Left lung (tissue), 10 donors: ENCODE data around the gene NID2. TPM values are rescaled to one million over a fixed set of nuclear protein-coding genes. Genes with fewer than 3 reads are reported as not detected.

Source experiments
- ATAC-seq: fragments of 200-7000 bp; cut with Tn5 transposase; one replicate; pipeline ENCODE4 v1.9.1; 2020; ENCODE audit warnings: moderate library complexity
- DNase-seq, 4 donors: peaks; one replicate each; pipeline ENCODE4 v3.0.0-alpha.2; 2013 to 2020
- H3K27ac ChIP-seq, 2 donors: fragments of 200-600 bp; sonication (generic) in 1 of 2; one replicate each; pipeline versions ENCODE4 v1.5.0 to v1.8.0; 2020 to 2021
- H3K27me3 ChIP-seq, 2 donors: fragments of 200-600 bp; sonication (generic) in 1 of 2; one replicate each; pipeline versions ENCODE4 v1.5.0 to v1.8.0; 2020 to 2021
- H3K36me3 ChIP-seq, 2 donors: fragments of 200-600 bp; sonication (generic) in 1 of 2; one replicate each; pipeline versions ENCODE4 v1.5.0 to v1.8.0; 2020 to 2021
- H3K4me1 ChIP-seq, 2 donors: fragments of 200-600 bp; one replicate each; pipeline ENCODE4 v1.8.0; 2021
- H3K4me3 ChIP-seq, 2 donors: fragments of 200-600 bp; sonication (generic) in 1 of 2; one replicate each; pipeline versions ENCODE4 v1.5.0 to v1.8.0; 2020 to 2021; ENCODE audit warnings: mild to moderate bottlenecking in 1 of 2
- H3K9me3 ChIP-seq, 2 donors: fragments of 200-600 bp; sonication (generic) in 1 of 2; one replicate each; pipeline versions ENCODE4 v1.5.0 to v1.8.0; 2020 to 2021
- intact Hi-C, 2 donors: fragments of 100-400 bp; cut with DNase I; formaldehyde crosslinking; loops; one replicate each; pipeline versions ENCODE4 v1.11.2 to v1.14.2; 2022
- polyA plus RNA-seq, 6 donors: library from polyadenylated mRNA; unstranded; fragments of 120-200 nt; gene quantifications; one replicate each; pipeline ENCODE4 v1.2.1, GENCODE V29; 2013; ENCODE audit not compliant: insufficient read length in 6 of 6
- total RNA-seq, 2 donors: library from RNA; stranded (reverse); fragmentation: NEBNext Ultra II Directional; extraction: Animal tissue kit (Norgen Biotek cat#: 25700); gene quantifications; one replicate each; pipeline ENCODE4 v1.2.1, GENCODE V29; 2021
- TF ChIP-seq, protein P1 (sequence below), 2 donors: fragments of 200-600 bp; sonication (generic) in 1 of 2; IDR thresholded peaks; one replicate each; pipeline versions ENCODE4 v1.5.0 to v1.8.0; 2021; ENCODE audit warnings: antibody characterized with exemption in 2 of 2
- donor health status: DM: no; HTN: yes; CAD: no.
- donor health status: DM: no; HTN: no; CAD: no.

The NID2 gene
- total and polyA plus RNA-seq, 8 donors: 25.0 to 593 (median 235) TPM

GRCh38 chr14:52049271-52049670, 19.6 kb downstream of the NID2 start:
- TF ChIP-seq, protein P1, sequence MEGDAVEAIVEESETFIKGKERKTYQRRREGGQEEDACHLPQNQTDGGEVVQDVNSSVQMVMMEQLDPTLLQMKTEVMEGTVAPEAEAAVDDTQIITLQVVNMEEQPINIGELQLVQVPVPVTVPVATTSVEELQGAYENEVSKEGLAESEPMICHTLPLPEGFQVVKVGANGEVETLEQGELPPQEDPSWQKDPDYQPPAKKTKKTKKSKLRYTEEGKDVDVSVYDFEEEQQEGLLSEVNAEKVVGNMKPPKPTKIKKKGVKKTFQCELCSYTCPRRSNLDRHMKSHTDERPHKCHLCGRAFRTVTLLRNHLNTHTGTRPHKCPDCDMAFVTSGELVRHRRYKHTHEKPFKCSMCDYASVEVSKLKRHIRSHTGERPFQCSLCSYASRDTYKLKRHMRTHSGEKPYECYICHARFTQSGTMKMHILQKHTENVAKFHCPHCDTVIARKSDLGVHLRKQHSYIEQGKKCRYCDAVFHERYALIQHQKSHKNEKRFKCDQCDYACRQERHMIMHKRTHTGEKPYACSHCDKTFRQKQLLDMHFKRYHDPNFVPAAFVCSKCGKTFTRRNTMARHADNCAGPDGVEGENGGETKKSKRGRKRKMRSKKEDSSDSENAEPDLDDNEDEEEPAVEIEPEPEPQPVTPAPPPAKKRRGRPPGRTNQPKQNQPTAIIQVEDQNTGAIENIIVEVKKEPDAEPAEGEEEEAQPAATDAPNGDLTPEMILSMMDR (IDR thresholded peaks at IDR 0.05): no peak
- intact Hi-C loops: no loop called here
- H3K4me3 ChIP-seq: no peak overlapping the region
- no peak for ATAC-seq
- no peaks in the 10 kb centered on the region for H3K36me3 ChIP-seq
- H3K27me3 ChIP-seq: no peaks in the 10 kb centered on the region
- DNase-seq: no peak
- no peaks in the 10 kb centered on the region for H3K9me3 ChIP-seq
- H3K27ac ChIP-seq: no peak overlapping the region
- H3K4me1 ChIP-seq: peaks cover 0 to 8% of the 10 kb centered on the region in 2 donors

DNA sequence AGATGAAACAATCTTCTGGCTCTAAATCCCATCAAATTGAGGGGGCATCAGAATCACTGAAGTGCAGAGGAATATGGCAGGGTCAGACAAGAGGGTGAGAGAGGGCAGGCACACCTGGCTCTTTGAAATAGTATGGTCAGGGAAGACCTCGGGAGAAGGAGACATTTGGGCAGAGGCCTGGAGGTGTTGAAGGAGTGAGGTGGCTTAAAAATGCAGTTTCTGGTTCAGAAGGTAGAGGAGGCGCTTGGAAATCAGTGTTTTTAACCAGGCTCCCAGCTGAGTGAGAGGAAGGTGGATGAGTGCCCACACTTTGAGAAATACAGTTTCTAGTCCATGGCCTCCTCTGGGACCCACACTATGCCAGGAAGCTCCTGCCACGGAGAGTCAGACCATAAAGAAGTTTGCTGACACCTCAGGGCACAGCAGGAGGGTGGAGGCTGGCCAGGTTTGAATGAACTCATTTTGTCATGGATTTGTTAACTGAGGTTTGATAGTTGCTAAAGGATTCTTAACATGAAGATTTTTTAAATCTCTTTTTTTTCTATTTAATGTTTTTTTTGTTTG, 20.1 kb downstream of the NID2 start:
- Histone ChIP-seq H3K27me3 (no peaks in the 10 kb centered on the region), H3K9me3 (no peaks in the 10 kb centered on the region), H3K4me3 (no peak overlapping the region), H3K4me1 (peaks cover 0 to 8% of the 10 kb centered on the region in 2 donors), H3K36me3 (no peaks in the 10 kb centered on the region), H3K27ac (no peak overlapping the region)
- no peak for ATAC-seq
- TF ChIP-seq, protein P1 (IDR thresholded peaks at IDR 0.05): no peak
- DNase-seq: no peak
- intact Hi-C loops: no loop called here

GRCh38 chr14:52048116-52048515, 20.7 kb downstream of the NID2 start:
- intact Hi-C loops: no loop called here
- H3K27ac ChIP-seq: no peak overlapping the region
- TF ChIP-seq, protein P1 (IDR thresholded peaks at IDR 0.05): no peak
- peaks cover 0 to 8% of the 10 kb centered on the region in 2 donors for H3K4me1 ChIP-seq
- H3K36me3 ChIP-seq: no peaks in the 10 kb centered on the region
- no peak for DNase-seq
- no peaks in the 10 kb centered on the region for H3K27me3 ChIP-seq
- no peak overlapping the region for H3K4me3 ChIP-seq
- ATAC-seq: no peak
- H3K9me3 ChIP-seq: no peaks in the 10 kb centered on the region

- peaks cover 0 to 8% of the 10 kb centered on the region in 2 donors for H3K4me1 ChIP-seq
- intact Hi-C loops: no loop called here
- no peak overlapping the region for H3K27ac ChIP-seq
- no peaks in the 10 kb centered on the region for H3K27me3 ChIP-seq
- TF ChIP-seq, protein P1 (IDR thresholded peaks at IDR 0.05): no peak
- no peaks in the 10 kb centered on the region for H3K36me3 ChIP-seq
- DNase-seq (no peak), ATAC-seq (no peak)
- H3K9me3 ChIP-seq: no peaks in the 10 kb centered on the region
- no peak overlapping the region for H3K4me3 ChIP-seq
Measured at GRCh38 chr14:52046376-52046917, 22.4 kb downstream of the NID2 start.

DNA sequence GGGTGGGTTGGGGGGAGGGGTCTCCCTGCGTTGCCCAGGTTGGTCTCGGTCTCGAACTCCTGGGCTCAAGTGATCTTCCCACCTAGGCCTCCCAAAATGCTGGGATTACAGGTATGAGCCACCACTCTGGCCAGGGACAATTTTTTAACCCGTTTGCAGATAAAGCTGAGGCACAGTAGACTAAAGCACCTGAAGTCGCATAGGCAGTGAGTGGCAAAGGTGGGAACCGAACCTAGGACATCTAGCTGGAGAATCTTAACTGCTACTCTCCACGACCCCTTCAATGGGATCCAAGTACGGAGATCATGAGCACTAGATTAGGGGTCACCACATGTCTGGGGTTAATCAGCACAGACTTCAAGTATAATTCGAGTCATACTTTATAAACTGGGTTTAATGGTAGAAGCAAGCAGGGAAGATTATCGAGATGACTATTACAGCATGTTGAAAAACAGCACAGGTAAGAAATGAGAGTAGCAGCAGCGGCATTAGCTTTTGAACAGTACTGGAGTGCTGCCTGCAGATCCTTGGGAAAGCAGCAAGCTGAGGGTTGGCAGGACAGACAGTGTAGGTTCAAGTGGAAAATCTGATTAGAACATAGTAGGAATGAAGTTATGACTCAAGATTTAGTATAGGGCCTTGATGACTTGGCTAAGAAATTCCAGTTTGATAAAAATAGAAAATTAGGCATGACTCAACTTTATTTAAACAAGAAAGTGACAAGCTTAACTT, 23.9 kb downstream of the NID2 start:
- H3K27me3 ChIP-seq: no peaks in the 10 kb centered on the region
- DNase-seq: peak in 1 of 4 donors; percentile 59
- peaks cover 0 to 8% of the 10 kb centered on the region in 2 donors for H3K4me1 ChIP-seq
- intact Hi-C loops: no loop called here
- H3K27ac ChIP-seq: peak overlapping the region in 1 of 2 donors; percentile 48
- H3K9me3 ChIP-seq: no peaks in the 10 kb centered on the region
- TF ChIP-seq, protein P1 (IDR thresholded peaks at IDR 0.05): no peak
- H3K36me3 ChIP-seq: no peaks in the 10 kb centered on the region
- H3K4me3 ChIP-seq: no peak overlapping the region
- ATAC-seq: peak; percentile 90
